SK-N-SH treated with all-trans-retinoic acid at 6 μM for 48 hours (cell line): Measurements from ENCODE around the gene CST3.

Experiments
- ATAC-seq: fragments of 200-7000 bp; cut with Tn5 transposase; 3 replicates; pipeline ENCODE4 v1.9.1; 2020; ENCODE audit warnings: mild to moderate bottlenecking, moderate library complexity
- ARNTL ChIP-seq: fragments of 450-650 bp; formaldehyde crosslinking; IDR thresholded peaks from 2 replicates; pipeline ENCODE4 v1.5.0; 2020; ENCODE audit warnings: low read depth, mild to moderate bottlenecking, moderate library complexity, borderline replicate concordance
- BACH2 ChIP-seq: fragments of 250-450 bp; sonication (Bioruptor Pico); IDR thresholded peaks from 2 replicates; pipeline ENCODE4 v1.9.0; 2021; ENCODE audit warnings: mild to moderate bottlenecking, borderline replicate concordance
- CSDC2 ChIP-seq: fragments of 250-450 bp; sonication (Bioruptor Pico); IDR thresholded peaks from 2 replicates; pipeline ENCODE4 v1.5.0; 2020; ENCODE audit warnings: mild to moderate bottlenecking, moderate library complexity
- ESRRG ChIP-seq: fragments of 250-450 bp; sonication (Bioruptor Pico); IDR thresholded peaks from 2 replicates; pipeline ENCODE4 v1.6.1; 2021; ENCODE audit warnings: mild to moderate bottlenecking
- GLIS3 ChIP-seq: fragments of 250-450 bp; sonication (Bioruptor Pico); IDR thresholded peaks from 2 replicates; pipeline ENCODE4 v1.5.0; 2020; ENCODE audit warnings: mild to moderate bottlenecking, moderate library complexity
- ISL1 ChIP-seq: fragments of 250-450 bp; sonication (Bioruptor Pico); IDR thresholded peaks from 2 replicates; pipeline ENCODE4 v2.1.2; 2022; ENCODE audit warnings: mild to moderate bottlenecking, moderate library complexity
- OSR1 ChIP-seq: fragments of 250-450 bp; sonication (Bioruptor Pico); IDR thresholded peaks from 2 replicates; pipeline ENCODE4 v1.8.0; 2022; ENCODE audit warnings: moderate library complexity, mild to moderate bottlenecking, inconsistent platforms
- PPARA ChIP-seq: fragments of 250-450 bp; sonication (Bioruptor Pico); IDR thresholded peaks from 2 replicates; pipeline ENCODE4 v1.5.0; 2020; ENCODE audit warnings: mild to moderate bottlenecking, borderline replicate concordance
- RARB ChIP-seq: fragments of 250-450 bp; sonication (Bioruptor Pico); IDR thresholded peaks from 2 replicates; pipeline ENCODE4 v1.8.0; 2021; ENCODE audit warnings: mild to moderate bottlenecking, moderate library complexity
- SNAI2 ChIP-seq: fragments of 250-450 bp; sonication (Bioruptor Pico); IDR thresholded peaks from 2 replicates; pipeline ENCODE4 v1.5.0; 2020; ENCODE audit warnings: mild to moderate bottlenecking, moderate library complexity
- TCF4 ChIP-seq: fragments of 250-450 bp; sonication (Bioruptor Pico); IDR thresholded peaks from 2 replicates; pipeline ENCODE4 v1.8.0; 2021; ENCODE audit warnings: mild to moderate bottlenecking, moderate library complexity, borderline replicate concordance
- TOX ChIP-seq: fragments of 250-450 bp; sonication (Bioruptor Pico); IDR thresholded peaks from 2 replicates; pipeline ENCODE4 v1.8.0; 2021; ENCODE audit warnings: mild to moderate bottlenecking, moderate library complexity, borderline replicate concordance
- ZC3H10 ChIP-seq: fragments of 250-450 bp; sonication (Bioruptor Pico); IDR thresholded peaks from 2 replicates; pipeline ENCODE4 v1.5.1; 2021; ENCODE audit warnings: mild to moderate bottlenecking, moderate library complexity
- ZFP3 ChIP-seq: fragments of 250-450 bp; sonication (Bioruptor Pico); IDR thresholded peaks from 2 replicates; pipeline ENCODE4 v1.5.0; 2020; ENCODE audit warnings: mild to moderate bottlenecking, moderate library complexity
- ZFP30 ChIP-seq: fragments of 450-650 bp; formaldehyde crosslinking; IDR thresholded peaks from 2 replicates; pipeline ENCODE4 v1.5.0; 2022; ENCODE audit warnings: mild to moderate bottlenecking, moderate library complexity
- ZNF565 ChIP-seq: fragments of 450-650 bp; formaldehyde crosslinking; conservative IDR thresholded peaks from 2 replicates; pipeline ENCODE4 v1.5.0; 2020; ENCODE audit warnings: low read depth, mild to moderate bottlenecking, moderate library complexity
- ZNF70 ChIP-seq: fragments of 450-650 bp; formaldehyde crosslinking; IDR thresholded peaks from 2 replicates; pipeline ENCODE4 v1.5.0; 2020; ENCODE audit warnings: mild to moderate bottlenecking, moderate library complexity
- ZNF8 ChIP-seq: fragments of 450-650 bp; formaldehyde crosslinking; IDR thresholded peaks from 2 replicates; pipeline ENCODE4 v1.5.0; 2020; ENCODE audit warnings: mild to moderate bottlenecking, moderate library complexity
- TF ChIP-seq, protein P1 (sequence below): fragments of 250-450 bp; sonication (Bioruptor Pico); IDR thresholded peaks from 2 replicates; pipeline ENCODE4 v1.5.1; 2021; ENCODE audit warnings: mild to moderate bottlenecking, moderate library complexity
- TF ChIP-seq, protein P2 (sequence below): fragments of 250-450 bp; sonication (Bioruptor Pico); IDR thresholded peaks from 2 replicates; pipeline ENCODE4 v1.5.1; 2020; ENCODE audit warnings: low read depth, mild to moderate bottlenecking, moderate library complexity
- TF ChIP-seq, protein P3 (sequence below): fragments of 250-450 bp; sonication (Bioruptor Pico); IDR thresholded peaks from 2 replicates; pipeline ENCODE4 v1.8.0; 2020; ENCODE audit warnings: mild to moderate bottlenecking, moderate library complexity, borderline replicate concordance
- TF ChIP-seq, protein P4 (sequence below): fragments of 250-450 bp; sonication (Bioruptor Pico); IDR thresholded peaks from 2 replicates; pipeline ENCODE4 v1.8.0; 2021; ENCODE audit warnings: low read depth, mild to moderate bottlenecking, moderate library complexity, borderline replicate concordance
- TF ChIP-seq, protein P5 (sequence below): fragments of 250-450 bp; sonication (Bioruptor Pico); IDR thresholded peaks from 2 replicates; pipeline ENCODE4 v1.5.0; 2020; ENCODE audit warnings: mild to moderate bottlenecking, moderate library complexity

CST3 gene

DNA sequence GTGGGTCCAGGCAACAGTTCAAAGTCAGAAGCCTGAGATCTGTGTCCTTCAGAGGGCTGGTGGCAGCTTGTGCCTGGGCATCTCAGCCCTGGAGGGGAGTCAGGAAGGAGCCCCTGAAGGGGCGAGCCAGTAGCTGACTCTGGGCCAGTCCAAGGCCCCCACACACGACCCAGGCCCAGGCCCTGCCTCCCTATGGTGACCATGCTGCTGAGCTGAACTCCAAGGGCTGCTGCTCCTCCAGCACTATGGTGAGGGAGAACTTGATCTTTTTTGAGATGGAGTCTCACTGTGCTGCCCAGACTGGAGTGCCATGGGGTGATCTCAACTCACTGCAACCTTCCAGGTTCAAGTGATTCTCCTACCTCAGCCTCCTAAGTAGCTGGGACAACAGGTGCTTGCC is 15.2 kb upstream of the CST3 start:
- ATAC-seq = no peak
- TF ChIP-seq ARNTL (CRISPR knock-in tag) (no peak), ZC3H10 (no peak), ZFP30 (CRISPR knock-in tag) (no peak), TOX (no peak), ZNF565 (CRISPR knock-in tag) (no peak), ZFP3 (CRISPR knock-in tag) (no peak), ISL1 (CRISPR knock-in tag) (no peak), PPARA (CRISPR knock-in tag) (no peak), SNAI2 (CRISPR knock-in tag) (no peak)
- TF ChIP-seq, protein P1, sequence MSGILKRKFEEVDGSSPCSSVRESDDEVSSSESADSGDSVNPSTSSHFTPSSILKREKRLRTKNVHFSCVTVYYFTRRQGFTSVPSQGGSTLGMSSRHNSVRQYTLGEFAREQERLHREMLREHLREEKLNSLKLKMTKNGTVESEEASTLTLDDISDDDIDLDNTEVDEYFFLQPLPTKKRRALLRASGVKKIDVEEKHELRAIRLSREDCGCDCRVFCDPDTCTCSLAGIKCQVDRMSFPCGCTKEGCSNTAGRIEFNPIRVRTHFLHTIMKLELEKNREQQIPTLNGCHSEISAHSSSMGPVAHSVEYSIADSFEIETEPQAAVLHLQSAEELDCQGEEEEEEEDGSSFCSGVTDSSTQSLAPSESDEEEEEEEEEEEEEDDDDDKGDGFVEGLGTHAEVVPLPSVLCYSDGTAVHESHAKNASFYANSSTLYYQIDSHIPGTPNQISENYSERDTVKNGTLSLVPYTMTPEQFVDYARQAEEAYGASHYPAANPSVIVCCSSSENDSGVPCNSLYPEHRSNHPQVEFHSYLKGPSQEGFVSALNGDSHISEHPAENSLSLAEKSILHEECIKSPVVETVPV (CRISPR knock-in tag) = no peak

DNA sequence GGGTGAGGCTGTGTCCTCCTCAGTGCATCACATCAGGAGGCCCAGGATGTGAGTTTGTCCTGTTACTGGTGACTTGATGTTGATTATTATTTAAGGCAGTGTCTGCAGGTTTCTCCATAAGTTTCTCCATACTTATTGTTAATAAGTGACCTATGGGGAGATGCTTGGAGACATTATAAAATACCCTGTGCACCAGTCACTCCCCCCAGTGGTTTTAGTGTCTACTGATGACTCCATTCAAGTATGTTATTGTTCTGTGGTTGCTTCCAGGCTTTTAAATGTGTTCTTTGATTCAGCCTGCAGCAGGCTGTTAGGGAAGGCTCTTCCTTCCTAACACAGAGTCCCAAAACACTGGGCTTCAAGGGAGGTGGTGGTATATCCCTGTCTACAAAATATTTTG is 14.6 kb upstream of the CST3 start:
- ATAC-seq = no peak
- TF ChIP-seq ZNF8 (CRISPR knock-in tag) = no peak
- no peak for TF ChIP-seq ZNF70 (CRISPR knock-in tag)
- no peak for TF ChIP-seq OSR1
- no peak for TF ChIP-seq CSDC2 (CRISPR knock-in tag)
- no peak for TF ChIP-seq PPARA (CRISPR knock-in tag)
- TF ChIP-seq, protein P2, sequence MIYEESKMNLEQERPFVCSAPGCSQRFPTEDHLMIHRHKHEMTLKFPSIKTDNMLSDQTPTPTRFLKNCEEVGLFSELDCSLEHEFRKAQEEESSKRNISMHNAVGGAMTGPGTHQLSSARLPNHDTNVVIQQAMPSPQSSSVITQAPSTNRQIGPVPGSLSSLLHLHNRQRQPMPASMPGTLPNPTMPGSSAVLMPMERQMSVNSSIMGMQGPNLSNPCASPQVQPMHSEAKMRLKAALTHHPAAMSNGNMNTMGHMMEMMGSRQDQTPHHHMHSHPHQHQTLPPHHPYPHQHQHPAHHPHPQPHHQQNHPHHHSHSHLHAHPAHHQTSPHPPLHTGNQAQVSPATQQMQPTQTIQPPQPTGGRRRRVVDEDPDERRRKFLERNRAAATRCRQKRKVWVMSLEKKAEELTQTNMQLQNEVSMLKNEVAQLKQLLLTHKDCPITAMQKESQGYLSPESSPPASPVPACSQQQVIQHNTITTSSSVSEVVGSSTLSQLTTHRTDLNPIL (CRISPR knock-in tag) = no peak
- no peak for TF ChIP-seq ZNF565 (CRISPR knock-in tag)
- no peak for TF ChIP-seq ZC3H10
- TF ChIP-seq, protein P1 (CRISPR knock-in tag) = no peak
- no peak for TF ChIP-seq GLIS3 (CRISPR knock-in tag)
- no peak for TF ChIP-seq ESRRG
- TF ChIP-seq ZFP3 (CRISPR knock-in tag) = no peak
- TF ChIP-seq TCF4 = no peak
- TF ChIP-seq SNAI2 (CRISPR knock-in tag) = no peak
- TF ChIP-seq TOX = no peak
- no peak for TF ChIP-seq ISL1 (CRISPR knock-in tag)
- no peak for TF ChIP-seq RARB (CRISPR knock-in tag)
- no peak for TF ChIP-seq ARNTL (CRISPR knock-in tag)

DNA sequence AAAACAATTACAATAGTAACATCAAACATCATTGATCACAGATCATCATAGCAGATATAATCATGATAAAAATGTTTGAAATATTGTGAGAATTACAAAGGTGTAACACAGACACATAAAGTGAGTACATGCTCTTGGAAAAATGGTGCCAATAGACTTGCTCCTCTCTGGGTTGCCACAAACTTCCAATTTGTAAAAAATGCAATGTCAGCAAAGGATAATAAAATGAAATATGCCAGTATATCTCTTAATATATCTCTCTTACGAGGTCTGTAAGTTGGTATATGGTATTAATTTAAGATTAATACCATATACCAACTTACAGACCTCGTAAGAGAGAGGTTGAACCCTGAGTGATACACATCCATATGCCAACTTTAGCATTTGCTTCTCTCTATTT is 13.4 kb upstream of the CST3 start:
- no peak for TF ChIP-seq BACH2 (CRISPR knock-in tag)
- TF ChIP-seq CSDC2 (CRISPR knock-in tag) = no peak
- no peak for TF ChIP-seq TCF4
- no peak for TF ChIP-seq ARNTL (CRISPR knock-in tag)
- TF ChIP-seq TOX = no peak
- TF ChIP-seq PPARA (CRISPR knock-in tag) = no peak
- TF ChIP-seq ZFP30 (CRISPR knock-in tag) = no peak
- TF ChIP-seq, protein P2 (CRISPR knock-in tag) = no peak
- no peak for TF ChIP-seq ZNF8 (CRISPR knock-in tag)
- TF ChIP-seq, protein P3, sequence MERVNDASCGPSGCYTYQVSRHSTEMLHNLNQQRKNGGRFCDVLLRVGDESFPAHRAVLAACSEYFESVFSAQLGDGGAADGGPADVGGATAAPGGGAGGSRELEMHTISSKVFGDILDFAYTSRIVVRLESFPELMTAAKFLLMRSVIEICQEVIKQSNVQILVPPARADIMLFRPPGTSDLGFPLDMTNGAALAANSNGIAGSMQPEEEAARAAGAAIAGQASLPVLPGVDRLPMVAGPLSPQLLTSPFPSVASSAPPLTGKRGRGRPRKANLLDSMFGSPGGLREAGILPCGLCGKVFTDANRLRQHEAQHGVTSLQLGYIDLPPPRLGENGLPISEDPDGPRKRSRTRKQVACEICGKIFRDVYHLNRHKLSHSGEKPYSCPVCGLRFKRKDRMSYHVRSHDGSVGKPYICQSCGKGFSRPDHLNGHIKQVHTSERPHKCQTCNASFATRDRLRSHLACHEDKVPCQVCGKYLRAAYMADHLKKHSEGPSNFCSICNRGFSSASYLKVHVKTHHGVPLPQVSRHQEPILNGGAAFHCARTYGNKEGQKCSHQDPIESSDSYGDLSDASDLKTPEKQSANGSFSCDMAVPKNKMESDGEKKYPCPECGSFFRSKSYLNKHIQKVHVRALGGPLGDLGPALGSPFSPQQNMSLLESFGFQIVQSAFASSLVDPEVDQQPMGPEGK (CRISPR knock-in tag) = no peak
- no peak for TF ChIP-seq ZNF70 (CRISPR knock-in tag)
- TF ChIP-seq, protein P4, sequence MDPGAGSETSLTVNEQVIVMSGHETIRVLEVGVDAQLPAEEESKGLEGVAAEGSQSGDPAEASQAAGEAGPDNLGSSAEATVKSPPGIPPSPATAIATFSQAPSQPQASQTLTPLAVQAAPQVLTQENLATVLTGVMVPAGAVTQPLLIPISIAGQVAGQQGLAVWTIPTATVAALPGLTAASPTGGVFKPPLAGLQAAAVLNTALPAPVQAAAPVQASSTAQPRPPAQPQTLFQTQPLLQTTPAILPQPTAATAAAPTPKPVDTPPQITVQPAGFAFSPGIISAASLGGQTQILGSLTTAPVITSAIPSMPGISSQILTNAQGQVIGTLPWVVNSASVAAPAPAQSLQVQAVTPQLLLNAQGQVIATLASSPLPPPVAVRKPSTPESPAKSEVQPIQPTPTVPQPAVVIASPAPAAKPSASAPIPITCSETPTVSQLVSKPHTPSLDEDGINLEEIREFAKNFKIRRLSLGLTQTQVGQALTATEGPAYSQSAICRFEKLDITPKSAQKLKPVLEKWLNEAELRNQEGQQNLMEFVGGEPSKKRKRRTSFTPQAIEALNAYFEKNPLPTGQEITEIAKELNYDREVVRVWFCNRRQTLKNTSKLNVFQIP (CRISPR knock-in tag) = no peak
- TF ChIP-seq, protein P1 (CRISPR knock-in tag) = no peak
- TF ChIP-seq, protein P5, sequence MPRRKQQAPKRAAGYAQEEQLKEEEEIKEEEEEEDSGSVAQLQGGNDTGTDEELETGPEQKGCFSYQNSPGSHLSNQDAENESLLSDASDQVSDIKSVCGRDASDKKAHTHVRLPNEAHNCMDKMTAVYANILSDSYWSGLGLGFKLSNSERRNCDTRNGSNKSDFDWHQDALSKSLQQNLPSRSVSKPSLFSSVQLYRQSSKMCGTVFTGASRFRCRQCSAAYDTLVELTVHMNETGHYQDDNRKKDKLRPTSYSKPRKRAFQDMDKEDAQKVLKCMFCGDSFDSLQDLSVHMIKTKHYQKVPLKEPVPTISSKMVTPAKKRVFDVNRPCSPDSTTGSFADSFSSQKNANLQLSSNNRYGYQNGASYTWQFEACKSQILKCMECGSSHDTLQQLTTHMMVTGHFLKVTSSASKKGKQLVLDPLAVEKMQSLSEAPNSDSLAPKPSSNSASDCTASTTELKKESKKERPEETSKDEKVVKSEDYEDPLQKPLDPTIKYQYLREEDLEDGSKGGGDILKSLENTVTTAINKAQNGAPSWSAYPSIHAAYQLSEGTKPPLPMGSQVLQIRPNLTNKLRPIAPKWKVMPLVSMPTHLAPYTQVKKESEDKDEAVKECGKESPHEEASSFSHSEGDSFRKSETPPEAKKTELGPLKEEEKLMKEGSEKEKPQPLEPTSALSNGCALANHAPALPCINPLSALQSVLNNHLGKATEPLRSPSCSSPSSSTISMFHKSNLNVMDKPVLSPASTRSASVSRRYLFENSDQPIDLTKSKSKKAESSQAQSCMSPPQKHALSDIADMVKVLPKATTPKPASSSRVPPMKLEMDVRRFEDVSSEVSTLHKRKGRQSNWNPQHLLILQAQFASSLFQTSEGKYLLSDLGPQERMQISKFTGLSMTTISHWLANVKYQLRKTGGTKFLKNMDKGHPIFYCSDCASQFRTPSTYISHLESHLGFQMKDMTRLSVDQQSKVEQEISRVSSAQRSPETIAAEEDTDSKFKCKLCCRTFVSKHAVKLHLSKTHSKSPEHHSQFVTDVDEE = no peak
- TF ChIP-seq ESRRG = no peak
- TF ChIP-seq RARB (CRISPR knock-in tag) = no peak
- TF ChIP-seq GLIS3 (CRISPR knock-in tag) = no peak
- TF ChIP-seq ZC3H10 = no peak
- no peak for TF ChIP-seq ZNF565 (CRISPR knock-in tag)
- TF ChIP-seq, all 23 proteins: peak for 0
- ATAC-seq = no peak
